Fibroblast of skin of scalp (primary cell): Measurements from ENCODE around the gene ANGPTL8. TPM values are rescaled to one million over a fixed set of nuclear protein-coding genes. Genes with fewer than 3 reads are reported as not detected.

Source experiments
- DNase-seq: peaks from one replicate; pipeline ENCODE4 v3.0.0-alpha.2; 2013
- polyA plus RNA-seq, 2 experiments: library from polyadenylated mRNA; unstranded; fragments of 120-200 nt; gene quantifications; one replicate each; pipeline ENCODE4 v1.2.1, GENCODE V29; 2013; ENCODE audit not compliant: insufficient read length in 2 of 2

Gene ANGPTL8, protein sequence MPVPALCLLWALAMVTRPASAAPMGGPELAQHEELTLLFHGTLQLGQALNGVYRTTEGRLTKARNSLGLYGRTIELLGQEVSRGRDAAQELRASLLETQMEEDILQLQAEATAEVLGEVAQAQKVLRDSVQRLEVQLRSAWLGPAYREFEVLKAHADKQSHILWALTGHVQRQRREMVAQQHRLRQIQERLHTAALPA
- not detected for polyA plus RNA-seq (2013, experiment 1 of 2; ENCODE audit: insufficient read length)
- polyA plus RNA-seq (2013, experiment 2 of 2; ENCODE audit: insufficient read length), result not detected

DNA sequence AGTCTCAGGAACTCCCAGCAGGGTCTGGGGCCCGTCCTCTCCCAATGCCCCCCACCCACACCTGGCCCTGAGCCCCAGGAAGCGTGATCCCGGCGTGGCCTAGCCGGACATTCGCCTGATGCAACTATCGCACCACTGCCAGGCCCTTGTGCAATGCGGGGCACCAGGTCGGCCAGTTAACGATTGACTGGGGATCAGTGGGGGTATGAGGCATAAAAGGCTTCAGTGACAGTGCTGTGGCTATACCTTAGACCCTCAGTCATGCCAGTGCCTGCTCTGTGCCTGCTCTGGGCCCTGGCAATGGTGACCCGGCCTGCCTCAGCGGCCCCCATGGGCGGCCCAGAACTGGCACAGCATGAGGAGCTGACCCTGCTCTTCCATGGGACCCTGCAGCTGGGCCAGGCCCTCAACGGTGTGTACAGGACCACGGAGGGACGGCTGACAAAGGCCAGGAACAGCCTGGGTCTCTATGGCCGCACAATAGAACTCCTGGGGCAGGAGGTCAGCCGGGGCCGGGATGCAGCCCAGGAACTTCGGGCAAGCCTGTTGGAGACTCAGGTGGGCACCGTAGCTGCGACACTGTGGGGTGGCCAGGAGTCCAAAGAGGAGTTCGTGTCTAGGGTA lies at the start of gene ANGPTL8:
Gene ANGPTL8 (plus strand): TSS at position 243 of the 624 bp plus-strand sequence. CDS start 19 bp downstream, at position 262.
- no peak for DNase-seq

DNA sequence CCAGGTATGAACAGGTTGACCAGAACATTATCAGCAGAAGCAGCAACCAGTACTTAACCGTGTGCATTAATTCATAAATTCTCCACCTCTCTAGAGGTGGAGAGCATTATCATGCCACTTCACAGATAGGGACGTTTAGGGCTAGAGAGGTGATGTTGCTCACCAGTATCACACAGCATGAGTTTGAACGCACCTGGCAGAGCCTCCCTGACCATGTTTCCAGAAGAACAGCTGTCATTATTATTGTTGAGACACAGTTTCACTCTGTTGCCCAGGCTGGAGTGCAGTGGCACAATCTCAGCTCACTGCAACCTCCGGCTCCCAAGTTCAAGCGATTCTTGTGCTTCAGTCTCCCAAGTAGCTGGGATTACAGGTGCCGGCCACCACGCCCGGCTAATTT lies 48.9 kb upstream of the ANGPTL8 start:
- DNase-seq, result no peak

DNA sequence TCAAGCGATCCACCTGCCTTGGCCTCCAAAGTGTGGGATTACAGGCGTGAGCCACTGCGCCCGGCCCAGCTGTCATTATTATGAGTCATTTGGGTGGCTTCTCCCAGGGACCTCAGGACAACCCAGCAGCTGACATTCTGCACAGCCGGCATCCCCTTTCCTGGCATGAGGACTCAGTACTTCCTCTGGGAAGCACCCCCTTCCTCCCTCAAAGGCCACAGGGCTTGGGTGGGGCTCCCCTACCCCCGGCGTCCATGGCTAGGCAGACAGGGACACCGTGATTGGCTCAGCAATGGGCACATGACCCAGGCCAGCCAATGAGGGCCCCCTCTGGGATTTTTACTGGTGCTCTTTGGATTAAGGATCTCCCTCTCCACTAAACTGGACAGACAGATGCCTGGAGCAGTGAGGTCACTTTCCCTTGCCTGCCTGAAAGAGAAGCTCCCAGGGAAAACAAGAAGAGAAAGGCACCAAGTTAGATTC lies 48.1 kb upstream of the ANGPTL8 start:
- DNase-seq, result peak; percentile 77

DNA sequence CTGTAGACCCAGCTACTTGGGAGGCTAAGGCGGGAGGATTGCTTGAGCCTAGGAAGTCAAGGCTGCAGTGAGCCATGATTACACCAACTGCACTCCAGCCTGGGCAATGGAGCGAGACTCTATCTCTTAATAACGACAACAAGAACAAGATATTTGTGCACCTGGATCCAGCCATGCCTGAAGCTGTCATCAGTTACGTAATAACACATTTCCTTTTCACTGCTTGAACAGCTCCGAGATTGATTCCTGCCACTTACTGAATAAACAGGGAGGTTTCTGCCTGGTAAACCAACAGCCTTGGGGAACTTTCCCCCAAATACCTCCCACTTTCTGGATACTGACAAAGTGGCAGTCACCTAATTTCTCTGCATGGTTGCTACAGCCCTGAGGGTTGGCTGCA lies 47.5 kb upstream of the ANGPTL8 start:
- no peak for DNase-seq

DNA sequence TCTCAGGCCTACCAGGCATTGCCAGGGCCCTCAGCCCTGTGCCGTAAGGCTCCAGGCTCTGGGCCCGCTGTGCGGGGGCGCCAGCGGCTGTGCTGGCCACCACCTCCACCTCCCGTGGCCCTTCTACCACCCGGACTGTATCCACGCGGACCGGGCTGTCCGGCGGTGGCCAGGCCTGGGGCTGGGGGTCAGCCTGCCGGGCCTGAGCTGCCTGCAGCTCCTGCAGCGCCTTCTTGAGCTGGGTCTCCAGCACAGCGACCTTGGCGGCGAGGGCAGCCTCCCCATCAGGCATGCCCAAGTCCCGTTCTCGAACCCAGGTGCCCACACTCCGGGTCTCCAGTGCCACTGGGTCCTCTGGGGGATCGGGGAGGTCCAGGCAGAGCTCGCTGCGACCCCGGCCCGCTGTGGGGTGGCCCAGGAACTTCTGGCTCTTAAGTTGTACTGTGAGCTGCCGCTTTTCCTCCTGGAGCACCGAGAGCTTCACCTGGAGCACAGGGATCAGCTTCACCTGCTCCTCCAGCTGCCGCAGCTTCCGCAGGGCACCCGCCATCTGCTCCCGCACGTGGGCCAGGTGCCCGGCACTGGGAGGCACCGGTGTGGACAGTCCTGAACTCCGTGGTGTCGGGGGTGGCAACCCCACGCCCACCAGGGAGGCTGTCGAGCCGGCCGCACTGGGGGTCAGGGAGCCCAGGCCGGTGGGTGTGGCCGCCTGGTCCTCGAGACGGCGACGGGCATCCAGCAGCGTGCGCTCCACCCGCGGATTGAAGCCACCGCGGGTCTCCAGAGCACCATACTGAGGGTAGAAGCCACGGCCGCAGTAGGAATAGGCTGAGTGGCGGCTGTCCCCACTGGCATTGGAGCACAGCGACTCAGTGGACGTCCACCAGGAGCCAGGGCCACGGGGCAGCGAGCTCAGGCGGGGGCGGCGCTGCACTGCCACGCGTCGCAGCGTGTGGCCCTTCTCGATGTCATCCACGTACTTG lies 46.2 kb upstream of the ANGPTL8 start:
- no peak for DNase-seq

DNA sequence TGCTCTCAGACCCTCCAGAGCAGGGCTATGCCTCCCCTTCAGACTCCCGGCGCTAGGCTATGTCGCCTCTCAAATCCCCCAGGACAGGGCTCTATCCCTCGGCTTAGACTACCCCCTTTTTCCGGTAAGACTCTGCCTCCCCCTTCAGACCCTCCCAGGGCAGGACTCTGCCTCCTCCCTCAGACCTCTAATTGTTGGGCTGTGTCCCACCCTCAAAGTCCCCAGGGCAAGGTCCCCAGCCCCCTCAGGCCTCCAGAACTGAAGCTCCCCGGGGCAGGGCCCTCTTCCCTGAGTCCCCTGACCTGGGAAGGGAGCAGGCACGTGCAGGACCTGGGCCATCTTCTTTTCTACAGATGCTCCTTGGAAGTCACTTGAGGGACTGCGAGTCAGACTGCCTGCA lies 45.2 kb upstream of the ANGPTL8 start:
- DNase-seq, result no peak

DNA sequence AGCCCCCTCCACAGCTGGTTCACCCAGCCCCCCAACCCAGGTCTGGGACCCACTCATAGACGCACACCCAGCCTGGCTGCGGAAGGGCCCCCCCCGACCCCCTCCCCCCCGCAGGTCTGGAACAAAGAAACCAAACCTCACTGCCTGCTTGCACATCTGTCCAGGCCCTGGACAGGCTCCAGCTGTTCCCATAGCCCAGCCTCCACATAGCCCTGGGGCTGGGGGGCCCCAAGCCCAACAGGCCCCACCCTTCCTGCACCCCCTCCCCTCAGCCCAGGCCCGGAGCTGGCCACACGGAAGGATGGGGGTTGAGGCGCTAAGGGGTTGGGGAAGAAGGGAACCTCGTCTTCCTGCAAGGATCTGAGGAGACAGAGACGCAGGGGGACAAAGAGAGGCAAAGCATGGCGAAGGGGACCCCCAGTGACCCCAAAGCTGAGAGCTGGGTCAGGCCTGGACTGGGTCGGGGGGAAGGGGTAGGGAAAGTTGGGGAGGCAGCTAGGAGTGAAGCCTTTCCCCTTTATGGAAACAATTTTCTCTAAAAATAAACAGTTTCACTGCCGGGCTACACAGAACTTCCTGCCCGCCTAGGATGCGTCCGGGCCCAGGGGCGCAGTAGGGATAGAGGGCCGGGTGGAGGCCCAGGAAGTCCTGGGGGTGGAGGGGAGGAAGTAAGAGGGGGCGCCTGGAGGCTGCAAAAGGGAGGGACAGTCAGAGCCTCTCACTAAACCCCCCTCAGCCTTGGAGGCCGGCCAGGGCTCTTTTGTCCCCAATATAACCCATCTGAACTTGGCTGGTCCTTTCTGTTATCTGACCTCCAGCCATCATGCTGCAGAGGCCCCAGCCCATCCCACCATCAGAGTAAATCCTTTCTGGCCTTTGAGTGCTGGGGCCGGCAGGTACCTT lies 44.5 kb upstream of the ANGPTL8 start:
- DNase-seq, result peak; percentile 27

DNA sequence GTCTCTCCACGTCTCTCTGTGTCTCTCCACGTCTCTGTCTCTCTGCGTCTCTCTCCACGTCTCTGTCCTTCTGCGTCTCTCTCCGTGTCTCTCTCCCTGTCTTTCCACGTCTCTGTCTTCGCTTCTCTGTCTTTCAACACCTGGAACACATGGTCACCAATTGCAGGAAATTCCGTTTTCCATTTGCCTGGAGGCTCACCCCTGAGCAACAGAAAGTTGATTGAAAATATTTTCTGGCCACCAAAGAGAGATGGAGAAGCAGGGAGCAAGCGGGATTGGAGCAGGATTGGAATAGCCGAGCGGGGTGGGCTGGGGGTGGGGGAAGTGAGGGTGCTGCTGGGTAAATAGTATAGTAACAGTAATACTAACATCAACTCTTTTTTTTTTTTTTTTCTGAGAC lies 43.7 kb upstream of the ANGPTL8 start:
- no peak for DNase-seq

DNA sequence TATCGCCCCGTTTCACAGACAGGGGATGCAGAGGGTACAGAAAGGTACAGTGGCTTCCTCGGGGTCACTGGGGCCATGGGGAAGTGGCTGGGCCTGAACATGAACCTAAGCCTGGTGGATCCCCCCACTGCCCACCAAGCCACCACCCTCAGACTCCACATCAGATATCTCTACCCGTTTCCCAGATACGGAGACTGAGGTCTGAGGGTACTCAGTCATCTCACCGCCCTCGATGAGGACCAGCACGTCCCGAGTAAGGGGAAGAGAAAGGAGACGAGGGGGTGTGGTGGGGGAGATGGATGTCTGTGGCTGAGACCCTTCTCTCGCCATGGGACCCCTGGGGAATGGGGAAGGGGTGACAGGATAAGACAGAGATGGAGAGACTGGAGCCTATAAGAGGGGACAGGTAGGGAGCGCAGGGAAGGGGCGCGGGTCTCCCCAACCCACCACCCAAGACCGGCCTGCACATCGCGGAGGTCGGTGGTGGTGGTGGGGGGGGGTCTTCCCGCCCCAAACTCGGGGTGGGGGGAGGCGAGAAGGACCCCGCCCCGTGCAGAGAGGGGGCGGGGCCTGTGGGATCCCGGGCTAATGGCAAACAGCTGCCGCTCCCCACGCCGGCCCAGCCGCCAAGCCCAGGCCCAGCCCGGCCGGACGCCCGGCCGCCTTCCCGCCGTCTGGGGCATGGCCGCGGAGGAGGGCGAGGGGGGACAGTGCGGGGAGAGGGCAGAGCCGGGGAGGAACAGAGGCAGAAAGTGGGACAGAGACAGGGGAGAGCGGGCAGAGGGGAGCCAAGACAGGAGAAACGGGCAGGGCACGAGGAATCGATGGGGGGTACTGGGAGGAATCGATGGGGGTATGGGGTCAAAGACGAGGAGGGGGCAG lies 42.8 kb upstream of the ANGPTL8 start:
- DNase-seq, result peak; percentile 47

DNA sequence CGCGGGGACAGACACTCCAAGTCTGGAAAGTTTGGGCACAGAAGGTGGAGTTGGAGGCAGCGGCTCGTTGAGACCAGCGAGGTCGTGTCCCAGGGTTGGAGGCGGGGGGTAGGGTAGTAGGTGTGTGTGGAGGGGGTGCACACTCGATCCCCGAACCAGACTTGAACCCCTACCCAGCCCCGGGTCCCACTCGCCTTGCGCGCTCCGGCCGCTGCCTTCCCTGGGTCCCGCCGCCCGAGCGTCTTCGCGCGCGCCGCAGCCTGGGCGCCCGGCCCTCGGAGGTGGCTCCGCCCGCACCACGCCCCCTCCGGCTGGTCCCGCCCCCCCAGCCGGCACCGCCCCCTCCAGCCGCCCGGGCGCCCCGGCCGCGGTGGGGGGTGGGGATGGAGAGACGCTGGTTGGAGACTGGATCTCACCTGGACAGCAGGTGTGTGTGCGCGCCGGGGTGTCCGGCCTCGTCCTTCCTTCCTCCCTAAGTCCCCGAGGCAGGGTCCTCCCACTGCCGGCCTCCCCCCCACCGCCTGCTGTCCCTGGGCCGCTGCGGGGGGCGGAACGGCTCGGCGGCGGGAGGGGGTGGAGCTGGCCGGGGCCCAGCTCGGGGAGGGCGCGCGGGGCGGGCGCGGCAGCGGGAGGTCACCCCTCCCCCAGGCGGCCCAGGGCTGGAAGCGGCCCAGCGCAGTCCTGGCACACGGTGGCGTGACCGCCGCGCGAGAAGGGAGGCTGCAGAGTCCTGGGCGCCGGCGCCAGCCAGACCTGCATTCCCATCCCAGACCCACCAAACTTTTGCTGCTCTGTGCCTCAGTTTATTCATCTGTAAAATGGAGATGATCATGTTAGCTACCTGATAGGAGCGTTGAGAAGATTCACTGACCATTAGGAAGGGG lies 41.9 kb upstream of the ANGPTL8 start, which contains the start of gene KANK2:
Gene KANK2 (minus strand): TSS at position 255 of the 884 bp plus-strand sequence. CDS start 3,034 bp downstream, outside the sequence.
- DNase-seq, result peak; percentile 82

DNA sequence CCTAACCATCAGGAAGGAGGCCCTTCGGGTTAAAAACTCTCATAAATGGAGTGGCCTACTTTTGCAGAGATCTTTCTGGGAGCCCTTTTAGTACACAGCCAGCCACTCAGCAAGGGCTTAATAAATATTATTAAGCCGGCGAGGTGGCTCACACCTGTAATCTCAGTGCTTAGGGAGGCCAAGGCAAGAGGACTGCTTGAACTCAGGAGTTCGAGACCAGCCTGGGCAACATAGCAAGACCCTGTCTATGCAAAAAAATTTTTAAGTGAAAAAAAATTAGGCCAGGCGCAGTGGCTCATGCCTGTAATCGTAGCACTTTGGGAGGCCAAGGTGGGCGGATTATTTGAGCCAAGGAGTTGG lies 41.3 kb upstream of the ANGPTL8 start:
- no peak for DNase-seq

DNA sequence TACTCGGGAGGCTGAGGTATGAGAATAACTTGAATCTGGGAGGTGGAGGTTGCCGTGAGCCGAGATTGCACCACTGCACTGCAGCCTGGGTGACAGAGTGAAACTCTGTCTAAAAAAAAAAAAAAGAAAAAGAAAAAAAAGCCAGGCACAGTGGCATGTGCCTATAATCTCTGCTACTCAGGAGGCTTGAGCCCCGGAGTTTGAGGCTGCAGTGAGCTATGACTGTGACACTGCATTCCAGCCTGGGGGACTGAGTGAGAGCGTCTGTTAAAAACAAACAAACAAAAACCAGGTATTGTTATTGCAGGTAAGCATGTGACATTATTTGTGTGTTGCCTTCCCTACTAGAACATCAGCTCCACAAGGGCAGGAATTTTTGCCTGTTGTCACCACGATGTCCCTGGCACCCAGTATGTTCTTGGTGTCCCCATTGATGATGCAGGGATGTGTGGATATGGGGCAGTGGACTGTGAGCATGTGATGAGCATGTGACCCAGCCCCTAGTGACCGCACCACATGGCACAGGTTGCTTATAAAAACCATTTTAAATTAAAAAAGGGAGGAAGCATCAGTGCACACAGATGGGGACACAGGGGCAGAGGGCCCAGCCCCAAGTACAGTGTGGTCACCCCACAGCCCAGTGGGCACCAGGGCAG lies 40.5 kb upstream of the ANGPTL8 start:
- no peak for DNase-seq

DNA sequence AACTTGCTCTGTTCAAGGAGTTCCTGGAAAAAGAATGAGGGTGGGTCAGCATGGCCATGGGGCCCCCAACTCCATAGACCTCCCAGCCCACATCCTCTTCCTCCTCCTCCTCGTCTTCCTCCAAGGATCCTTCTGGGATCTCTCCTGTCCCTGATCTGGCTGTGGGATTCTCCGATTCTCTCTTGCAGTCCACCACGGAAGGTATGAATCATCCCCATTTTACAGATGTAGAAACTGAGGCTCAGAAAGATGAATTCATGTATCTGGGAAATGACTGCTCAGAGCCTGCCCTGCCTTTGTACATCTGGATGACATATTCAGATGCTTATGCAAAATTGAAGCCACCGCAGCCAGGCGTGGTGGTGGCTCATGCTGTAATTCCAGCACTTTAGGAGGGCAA lies 39.9 kb upstream of the ANGPTL8 start:
- DNase-seq, result no peak

DNA sequence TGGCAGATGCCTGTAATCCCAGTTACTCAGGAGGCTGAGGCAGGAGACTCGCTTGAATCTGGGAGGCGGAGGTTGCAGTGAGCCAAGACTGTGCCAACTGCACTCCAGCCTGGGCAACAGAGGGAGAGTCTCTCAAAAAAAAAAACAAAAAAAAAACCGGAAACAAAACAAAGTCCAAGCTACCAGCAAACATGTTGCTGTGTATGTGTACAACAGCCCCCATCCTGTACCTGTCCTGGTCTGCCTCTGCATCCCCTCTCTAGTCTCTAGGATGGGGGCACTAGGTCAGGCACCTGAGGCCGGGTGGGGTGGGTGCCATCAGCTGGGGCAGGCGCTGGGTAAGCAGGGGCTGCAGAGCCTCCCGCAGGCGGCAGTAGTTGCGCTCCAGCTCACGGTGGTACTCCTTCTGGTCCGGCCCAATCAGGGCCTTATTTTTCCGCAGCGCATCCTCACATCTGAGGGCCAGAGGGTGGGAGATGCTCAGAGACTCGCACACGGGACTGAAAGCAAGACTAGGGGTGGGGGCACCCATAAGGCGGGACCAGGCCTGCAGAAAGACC lies 39.3 kb upstream of the ANGPTL8 start:
- no peak for DNase-seq

DNA sequence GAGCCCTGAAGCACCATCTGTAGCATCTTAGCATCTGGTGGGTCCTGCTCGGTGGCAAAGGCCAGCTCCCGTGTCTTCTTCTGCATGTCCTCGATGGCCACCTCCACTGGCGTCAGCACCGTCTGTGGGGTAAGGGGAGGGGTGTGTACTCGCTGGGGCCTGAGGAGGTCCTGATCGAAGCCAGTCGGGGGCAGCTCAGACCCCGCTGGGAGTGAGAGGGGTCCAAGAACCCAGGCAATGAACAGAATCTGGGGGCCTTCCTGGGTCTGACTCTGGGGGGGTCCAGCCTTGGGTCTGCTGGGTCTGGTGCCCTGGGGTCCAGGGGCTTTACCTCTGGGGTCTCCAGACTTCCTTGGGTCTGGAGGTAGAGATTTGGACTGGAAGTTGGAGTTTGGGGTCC lies 38.5 kb upstream of the ANGPTL8 start:
- no peak for DNase-seq

DNA sequence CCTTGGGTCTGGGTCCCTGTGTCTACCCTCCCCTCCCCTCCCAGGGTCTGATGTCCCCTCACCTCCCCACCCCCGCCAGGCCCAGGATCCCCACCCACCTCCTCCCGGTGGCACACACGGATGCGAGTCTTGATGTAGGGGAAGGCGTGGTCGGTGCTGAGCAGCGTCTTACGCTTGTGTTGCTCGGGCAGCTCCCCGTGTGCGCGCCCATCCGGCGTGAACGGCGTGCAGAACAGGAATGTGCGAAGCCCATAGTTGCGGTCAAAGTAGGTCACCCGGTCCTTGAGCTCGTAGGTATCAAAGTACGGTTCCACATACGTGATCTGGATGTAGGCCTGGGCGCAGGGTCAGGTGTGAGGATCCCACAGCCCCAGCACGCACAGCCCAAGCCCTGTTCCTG lies 37.6 kb upstream of the ANGPTL8 start:
- DNase-seq, result no peak

DNA sequence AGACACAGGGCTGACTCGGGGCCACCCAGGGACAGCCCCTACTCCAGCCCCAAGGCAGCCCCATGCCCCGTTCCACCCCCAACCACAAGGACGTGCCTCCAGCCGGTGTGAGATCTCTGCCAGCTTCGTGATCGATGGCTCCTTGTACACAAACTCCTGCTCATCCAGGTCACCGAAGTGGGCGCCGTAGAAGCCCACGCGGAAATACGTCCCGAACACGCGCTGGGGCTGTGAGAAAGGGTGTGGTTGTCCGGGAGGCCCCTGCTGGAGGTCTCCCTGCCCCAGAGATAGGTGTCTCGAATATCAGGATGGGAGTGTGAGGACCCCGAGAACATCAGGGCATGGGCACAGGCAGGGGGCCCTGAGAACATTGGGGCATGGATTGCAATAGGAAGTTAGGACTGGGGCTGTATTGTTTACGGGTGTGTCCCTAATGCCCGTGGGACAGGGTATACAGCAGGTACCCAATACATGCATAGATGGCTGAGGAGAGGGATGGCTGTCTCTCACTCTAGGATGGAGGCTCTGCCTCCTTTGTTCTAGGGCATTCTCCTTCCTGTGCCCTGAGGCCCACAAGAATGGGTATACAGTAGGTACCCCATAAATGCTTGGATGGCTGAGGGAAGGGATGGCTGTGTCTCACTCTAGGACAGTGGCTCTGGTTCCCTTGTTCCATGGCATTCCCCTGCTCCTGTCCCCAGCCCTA lies 36.8 kb upstream of the ANGPTL8 start:
- no peak for DNase-seq
